DOHH2 (cell line): Measurements from ENCODE around the gene BCL11B.

ENCODE experiments used
- H3F3A ChIP-seq: fragments of 200-600 bp; sonication (generic), shearing (Covaris generic); 2 replicates; pipeline ENCODE4 v1.6.0; 2016; ENCODE audit warnings: antibody characterized with exemption, mild to moderate bottlenecking; ENCODE audit not compliant: control insufficient read depth, insufficient read depth
- H3K27ac ChIP-seq: fragments of 200-600 bp; sonication (generic); 2 replicates; pipeline ENCODE4 v1.5.1; 2014; ENCODE audit warnings: low read depth, mild to moderate bottlenecking, low read length, moderate library complexity
- H3K27me3 ChIP-seq: fragments of 200-600 bp; sonication (generic); 2 replicates; pipeline ENCODE4 v1.6.1; 2014; ENCODE audit warnings: mild to moderate bottlenecking, low read length, mixed read lengths; ENCODE audit not compliant: control insufficient read depth
- H3K36me3 ChIP-seq: fragments of 200-600 bp; sonication (generic); 2 replicates; pipeline ENCODE4 v1.6.1; 2014; ENCODE audit warnings: mild to moderate bottlenecking, low read length, moderate library complexity, mixed read lengths; ENCODE audit not compliant: control insufficient read depth
- H3K4me1 ChIP-seq: fragments of 200-600 bp; sonication (generic); 2 replicates; pipeline ENCODE4 v1.6.1; 2014; ENCODE audit warnings: mild to moderate bottlenecking, low read length, mixed read lengths; ENCODE audit not compliant: control insufficient read depth
- H3K4me2 ChIP-seq: fragments of 200-600 bp; sonication (generic); 2 replicates; pipeline ENCODE4 v1.6.0; 2014; ENCODE audit warnings: mild to moderate bottlenecking, low read length, moderate library complexity
- H3K4me3 ChIP-seq: fragments of 200-600 bp; sonication (generic); 2 replicates; pipeline ENCODE4 v1.5.1; 2014; ENCODE audit warnings: mild to moderate bottlenecking, low read length, mixed read lengths
- H3K79me2 ChIP-seq: fragments of 200-600 bp; sonication (generic); 2 replicates; pipeline ENCODE4 v1.6.1; 2014; ENCODE audit warnings: mild to moderate bottlenecking, low read length, mixed read lengths; ENCODE audit not compliant: control insufficient read depth
- H3K9me2 ChIP-seq: fragments of 200-600 bp; sonication (generic); replicated peaks from 2 replicates; pipeline ENCODE4 v1.6.1; 2014; ENCODE audit warnings: mild to moderate bottlenecking, low read length, mixed read lengths; ENCODE audit not compliant: control insufficient read depth
- H3K9me3 ChIP-seq: fragments of 200-600 bp; sonication (generic); 2 replicates; pipeline ENCODE4 v1.6.1; 2014; ENCODE audit warnings: antibody characterized with exemption, low read length, mixed read lengths; ENCODE audit not compliant: control insufficient read depth, insufficient read depth
- H4K20me1 ChIP-seq: fragments of 200-600 bp; sonication (generic); 2 replicates; pipeline ENCODE4 v1.6.0; 2014; ENCODE audit warnings: low read depth, mild to moderate bottlenecking, antibody characterized with exemption, low read length, moderate library complexity; ENCODE audit not compliant: control insufficient read depth, insufficient read depth
- EZH2phosphoT487 ChIP-seq: fragments of 200-600 bp; sonication (generic); IDR thresholded peaks from 2 replicates; pipeline ENCODE4 v1.6.1; 2017; ENCODE audit warnings: borderline replicate concordance, mild to moderate bottlenecking, antibody characterized with exemption, low read length, moderate library complexity, mixed read lengths
- TF ChIP-seq, protein P1 (sequence below): fragments of 200-600 bp; sonication (generic); IDR thresholded peaks from one replicate; pipeline ENCODE4 v1.5.1; 2014; ENCODE audit warnings: antibody characterized with exemption, mild to moderate bottlenecking, low read depth, low read length; ENCODE audit not compliant: poor library complexity, severe bottlenecking

The BCL11B gene

DNA sequence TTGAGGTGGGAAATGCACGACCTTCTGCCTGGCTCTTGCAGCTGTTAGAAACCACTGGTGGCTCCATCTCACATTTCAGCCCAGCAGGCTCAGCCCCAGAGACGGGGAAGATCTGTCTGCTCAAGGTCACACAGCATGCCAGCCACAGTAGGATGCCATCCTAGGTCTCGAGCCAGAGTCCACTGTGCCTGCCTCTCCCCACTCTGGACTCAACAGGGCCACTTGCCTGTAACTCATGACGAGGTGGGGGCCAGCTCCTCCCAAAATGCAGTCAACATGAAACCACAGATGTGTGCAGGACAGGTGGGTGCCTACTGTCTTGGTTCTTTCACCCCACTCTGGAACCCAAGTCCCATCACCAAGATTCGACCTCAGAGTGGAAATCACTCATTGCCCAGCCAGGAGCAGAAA is 23.2 kb downstream of the BCL11B start:
- H4K20me1 ChIP-seq: no peaks in the 10 kb centered on the region
- H3K79me2 ChIP-seq: no peaks in the 10 kb centered on the region
- H3K36me3 ChIP-seq: no peaks in the 10 kb centered on the region

DNA sequence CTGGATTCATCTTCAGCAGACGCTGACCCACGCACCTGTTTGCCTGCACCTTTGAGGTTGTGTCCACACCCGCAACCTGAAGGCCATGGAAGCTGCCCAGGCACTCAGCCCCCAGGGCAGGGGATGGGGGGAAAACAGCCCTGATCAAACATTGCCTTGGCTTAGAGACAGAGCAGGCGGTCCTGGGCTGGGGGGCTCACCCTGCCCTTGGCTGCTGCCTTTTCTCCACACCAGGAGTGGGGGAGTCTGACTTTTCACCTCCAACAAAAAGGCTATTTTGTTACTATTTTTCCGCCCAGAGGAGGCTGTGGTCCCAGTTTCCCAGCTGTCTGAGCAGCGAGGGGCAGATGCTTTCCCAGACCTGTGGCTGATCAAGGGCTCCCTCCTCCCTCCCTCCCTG is 24.2 kb downstream of the BCL11B start:
- Histone ChIP-seq H3K79me2 (no peaks in the 10 kb centered on the region), H3K4me1 (no peaks in the 10 kb centered on the region), H3K4me2 (no peak overlapping the region), H3K9me3 (no peaks in the 10 kb centered on the region), H3K27ac (no peak overlapping the region), H3K9me2 (no peaks in the 10 kb centered on the region), H3K36me3 (no peaks in the 10 kb centered on the region), H4K20me1 (no peaks in the 10 kb centered on the region), H3K4me3 (no peak overlapping the region), H3K27me3 (no peaks in the 10 kb centered on the region), H3F3A (no peaks in the 10 kb centered on the region)
- TF ChIP-seq, protein P1, sequence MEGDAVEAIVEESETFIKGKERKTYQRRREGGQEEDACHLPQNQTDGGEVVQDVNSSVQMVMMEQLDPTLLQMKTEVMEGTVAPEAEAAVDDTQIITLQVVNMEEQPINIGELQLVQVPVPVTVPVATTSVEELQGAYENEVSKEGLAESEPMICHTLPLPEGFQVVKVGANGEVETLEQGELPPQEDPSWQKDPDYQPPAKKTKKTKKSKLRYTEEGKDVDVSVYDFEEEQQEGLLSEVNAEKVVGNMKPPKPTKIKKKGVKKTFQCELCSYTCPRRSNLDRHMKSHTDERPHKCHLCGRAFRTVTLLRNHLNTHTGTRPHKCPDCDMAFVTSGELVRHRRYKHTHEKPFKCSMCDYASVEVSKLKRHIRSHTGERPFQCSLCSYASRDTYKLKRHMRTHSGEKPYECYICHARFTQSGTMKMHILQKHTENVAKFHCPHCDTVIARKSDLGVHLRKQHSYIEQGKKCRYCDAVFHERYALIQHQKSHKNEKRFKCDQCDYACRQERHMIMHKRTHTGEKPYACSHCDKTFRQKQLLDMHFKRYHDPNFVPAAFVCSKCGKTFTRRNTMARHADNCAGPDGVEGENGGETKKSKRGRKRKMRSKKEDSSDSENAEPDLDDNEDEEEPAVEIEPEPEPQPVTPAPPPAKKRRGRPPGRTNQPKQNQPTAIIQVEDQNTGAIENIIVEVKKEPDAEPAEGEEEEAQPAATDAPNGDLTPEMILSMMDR: no peak
- TF ChIP-seq EZH2phosphoT487: no peak

More for the DNA sequence above, 23.2 kb downstream of the BCL11B start:
- H3K4me2 ChIP-seq: no peak overlapping the region
- no peaks in the 10 kb centered on the region for H3K9me3 ChIP-seq
- H3F3A ChIP-seq: no peaks in the 10 kb centered on the region
- H3K4me3 ChIP-seq: no peak overlapping the region
- no peaks in the 10 kb centered on the region for H3K4me1 ChIP-seq
- no peak for TF ChIP-seq EZH2phosphoT487
- TF ChIP-seq, protein P1: no peak
- no peak overlapping the region for H3K27ac ChIP-seq
- no peaks in the 10 kb centered on the region for H3K9me2 ChIP-seq
- no peaks in the 10 kb centered on the region for H3K27me3 ChIP-seq

DNA sequence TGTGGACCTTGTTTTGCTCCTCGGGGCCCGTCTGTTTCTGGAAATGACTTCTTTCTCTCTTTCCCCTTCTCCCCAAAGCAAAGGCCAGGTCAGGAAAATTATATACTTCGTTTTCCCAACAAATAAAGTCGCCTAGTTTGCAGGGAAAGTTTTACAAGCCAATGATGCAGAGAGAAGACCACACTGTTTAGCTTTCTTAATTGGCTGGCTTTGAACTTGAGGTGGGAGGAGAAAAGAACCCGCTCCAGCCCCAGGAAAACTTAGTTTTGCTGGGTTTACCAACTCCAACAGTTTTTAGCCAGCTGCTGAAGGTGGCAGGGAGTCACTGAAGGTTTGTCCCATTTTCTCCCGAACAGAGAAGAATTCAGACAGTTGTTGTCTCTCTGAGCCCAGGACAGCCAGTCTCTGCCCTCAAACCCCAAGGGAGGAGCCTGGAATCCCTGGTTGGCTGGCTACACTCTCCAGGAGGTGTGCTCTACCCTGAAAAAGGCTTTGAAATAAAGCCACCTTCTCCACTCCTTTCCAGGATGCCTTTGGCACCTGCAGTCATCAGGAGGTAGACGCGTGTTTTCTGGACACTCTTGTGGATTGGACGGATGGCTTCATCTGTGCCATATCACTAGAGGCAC is 24.8 kb downstream of the BCL11B start:
- H3K36me3 ChIP-seq: no peaks in the 10 kb centered on the region
- no peaks in the 10 kb centered on the region for H3K27me3 ChIP-seq
- no peak overlapping the region for H3K27ac ChIP-seq
- no peak overlapping the region for H3K4me2 ChIP-seq
- no peaks in the 10 kb centered on the region for H3K9me2 ChIP-seq
- TF ChIP-seq, protein P1: no peak
- TF ChIP-seq EZH2phosphoT487: no peak
- H3F3A ChIP-seq: no peaks in the 10 kb centered on the region
- no peaks in the 10 kb centered on the region for H3K9me3 ChIP-seq
- no peaks in the 10 kb centered on the region for H4K20me1 ChIP-seq
- no peak overlapping the region for H3K4me3 ChIP-seq
- no peaks in the 10 kb centered on the region for H3K4me1 ChIP-seq
- no peaks in the 10 kb centered on the region for H3K79me2 ChIP-seq
